CD4-positive, alpha-beta T cell treated with Interleukin-1 beta for 1 hour (primary cell): Measurements from ENCODE around the gene PIP4K2A.
"Not testable (repeated sequence)": the region's sequence is repeated elsewhere in the genome, so short reads cannot be mapped to it uniquely, and the experiment has no call there.

Experiments used
- DNase-seq, 2 donors: peaks; one replicate each; pipeline ENCODE4 v3.0.0-alpha.2; 2020 to 2022

PIP4K2A gene

GRCh38 chr10:22714479-22715289 lies at the start of gene PIP4K2A:
Gene PIP4K2A, minus strand, starts transcription at chr10:22714578. Its CDS starts 252 bp downstream, at chr10:22714326.
- DNase-seq: peak; percentile 77 to 78

GRCh38 chr10:22761569-22762220 lies 47.3 kb upstream of the PIP4K2A start:
- DNase-seq: no peak

GRCh38 chr10:22760025-22760424 lies 45.6 kb upstream of the PIP4K2A start:
- no peak for DNase-seq

- DNase-seq: no peak
Observed at GRCh38 chr10:22758867-22759266, 44.5 kb upstream of the PIP4K2A start.

GRCh38 chr10:22754296-22754695 lies 39.9 kb upstream of the PIP4K2A start:
- no peak for DNase-seq

- no peak for DNase-seq
Observed at GRCh38 chr10:22753786-22754185, 39.4 kb upstream of the PIP4K2A start.

GRCh38 chr10:22752272-22752889 lies 38.0 kb upstream of the PIP4K2A start:
- no peak for DNase-seq

- no peak for DNase-seq
Observed at GRCh38 chr10:22750131-22750530, 35.8 kb upstream of the PIP4K2A start.

- not testable (repeated sequence) for DNase-seq
Observed at GRCh38 chr10:22744858-22745257, 30.5 kb upstream of the PIP4K2A start.

- no peak for DNase-seq
Observed at GRCh38 chr10:22742678-22743077, 28.3 kb upstream of the PIP4K2A start.

GRCh38 chr10:22741631-22742030 lies 27.3 kb upstream of the PIP4K2A start:
- DNase-seq: not testable (repeated sequence)

GRCh38 chr10:22740180-22740579 lies 25.8 kb upstream of the PIP4K2A start:
- no peak for DNase-seq

GRCh38 chr10:22737587-22737986 lies 23.2 kb upstream of the PIP4K2A start:
- DNase-seq: peak in 1 of 2 donors; percentile 7

GRCh38 chr10:22736134-22736533 lies 21.8 kb upstream of the PIP4K2A start:
- no peak for DNase-seq

- DNase-seq: no peak
Observed at GRCh38 chr10:22733992-22734391, 19.6 kb upstream of the PIP4K2A start.

GRCh38 chr10:22727663-22728062 lies 13.3 kb upstream of the PIP4K2A start:
- no peak for DNase-seq

- no peak for DNase-seq
Observed at GRCh38 chr10:22727112-22727511, 12.7 kb upstream of the PIP4K2A start.

- DNase-seq: no peak
Observed at GRCh38 chr10:22724773-22725172, 10.4 kb upstream of the PIP4K2A start.

GRCh38 chr10:22723783-22724182 lies 9.4 kb upstream of the PIP4K2A start:
- no peak for DNase-seq

- peak in 1 of 2 donors; percentile 43 for DNase-seq
Observed at GRCh38 chr10:22723343-22723779, 9.0 kb upstream of the PIP4K2A start.

- DNase-seq: no peak
Observed at GRCh38 chr10:22722626-22723169, 8.3 kb upstream of the PIP4K2A start.

- DNase-seq: no peak
Observed at GRCh38 chr10:22720667-22721066, 6.3 kb upstream of the PIP4K2A start.

GRCh38 chr10:22719406-22720042 lies 5.1 kb upstream of the PIP4K2A start:
- no peak for DNase-seq
